HepG2 (cell line): ENCODE data around the gene CMYA5. TPM values are rescaled to one million over a fixed set of nuclear protein-coding genes. Genes with fewer than 3 reads are reported as not detected.

Experiments
- ATAC-seq: fragments of 200-7000 bp; cut with Tn5 transposase; 3 replicates; pipeline ENCODE4 v1.9.1; 2020; ENCODE audit warnings: mild to moderate bottlenecking, moderate library complexity
- BruUV-seq: library from RNA; stranded (reverse); fragments of 400-500 nt; replicated peaks from 2 replicates; lab custom pipeline; 2021; lab: Mats Ljungman, UMichigan
- CTCF ChIA-PET: fragments of 300-600 bp; formaldehyde crosslinking; extraction: SDS; loops from one replicate; lab custom pipeline; 2021; ENCODE audit warnings: low total read pairs, inconsistent platforms, low intra/inter-chr PET ratio; lab: Yijun Ruan, JAX
- POLR2A ChIA-PET: fragments of 350-600 bp; sonication (Branson Sonifier 250); formaldehyde crosslinking; loops from one replicate; lab custom pipeline; 2020; ENCODE audit warnings: antibody characterized with exemption, inconsistent platforms; lab: Yijun Ruan, JAX
- DNase-seq: peaks from one replicate; pipeline ENCODE4 v3.0.0-alpha.2; 2015; ENCODE audit warnings: low spot score
- FAIRE-seq: peaks from 3 replicates; lab custom pipeline; 2011; peaks lifted over from hg19 to GRCh38; lab: Jason Lieb, UNC
- H2AFZ ChIP-seq: one replicate; pipeline ENCODE4 v1.6.1; 2011; ENCODE audit warnings: low read length, inconsistent platforms
- H3K27ac ChIP-seq: fragments of 300-600 bp; 3 replicates; pipeline ENCODE4 v1.8.0; 2011; ENCODE audit warnings: mixed run types, mild to moderate bottlenecking, mixed read lengths, low read length, inconsistent platforms; ENCODE audit not compliant: insufficient read depth; ENCODE audit errors: extremely low read length
- H3K27me3 ChIP-seq, 2 experiments: fragments of 200-600 bp in 1 of 2; 2 replicates in 1 of 2; 3 replicates in 1 of 2; pipeline versions ENCODE4 v1.6.0 to v1.8.0; 2011; ENCODE audit warnings: low read length in 2 of 2, mild to moderate bottlenecking in 2 of 2, moderate library complexity in 2 of 2, inconsistent platforms in 1 of 2; ENCODE audit not compliant: insufficient read depth in 2 of 2, control insufficient read depth in 1 of 2
- H3K36me3 ChIP-seq, 2 experiments: fragments of 200-600 bp in 1 of 2; replicated peaks in 1 of 2; 2 replicates in 1 of 2; 3 replicates in 1 of 2; pipeline versions ENCODE4 v1.5.1 to v1.8.0; 2011; ENCODE audit warnings: low read length in 2 of 2, inconsistent platforms in 1 of 2; ENCODE audit not compliant: insufficient read depth in 2 of 2, control insufficient read depth in 1 of 2
- H3K4me1 ChIP-seq: 2 replicates; pipeline ENCODE4 v1.5.1; 2012; ENCODE audit warnings: low read length, inconsistent platforms; ENCODE audit not compliant: insufficient read depth
- H3K4me2 ChIP-seq: 2 replicates; pipeline ENCODE4 v1.6.0; 2011; ENCODE audit warnings: low read depth, low read length, inconsistent platforms
- H3K4me3 ChIP-seq, 3 experiments: fragments of 200-600 bp in 1 of 3; sonication (generic), shearing (Covaris generic) in 1 of 3; replicated peaks in 1 of 3; 2 replicates each; pipeline ENCODE4 v1.5.1; 2011 to 2016; ENCODE audit warnings: low read length in 3 of 3, inconsistent platforms in 2 of 3, low read depth in 2 of 3, mild to moderate bottlenecking in 2 of 3, control low read depth in 1 of 3, mixed read lengths in 1 of 3; ENCODE audit not compliant: insufficient read depth in 1 of 3
- H3K79me2 ChIP-seq: one replicate; pipeline ENCODE4 v1.6.1; 2011; ENCODE audit warnings: low read length, inconsistent platforms; ENCODE audit not compliant: insufficient read depth
- H3K9ac ChIP-seq: 2 replicates; pipeline ENCODE4 v1.6.0; 2011; ENCODE audit warnings: mild to moderate bottlenecking, low read depth, low read length, inconsistent platforms; ENCODE audit not compliant: insufficient read depth
- H3K9me3 ChIP-seq: 2 replicates; pipeline ENCODE4 v1.5.1; 2012; ENCODE audit warnings: mild to moderate bottlenecking, low read length
- H4K20me1 ChIP-seq: 2 replicates; pipeline ENCODE4 v1.6.0; 2011; ENCODE audit warnings: inconsistent platforms, mild to moderate bottlenecking, low read length, moderate library complexity; ENCODE audit not compliant: insufficient read depth
- ARID3A ChIP-seq: IDR thresholded peaks from 2 replicates; pipeline ENCODE4 v1.6.1; 2012; ENCODE audit warnings: low read depth, low read length, improper control_type of control experiment
- EZH2 ChIP-seq: conservative IDR thresholded peaks from 2 replicates; pipeline ENCODE4 v1.6.1; 2012; ENCODE audit warnings: mild to moderate bottlenecking, low read depth, low read length, moderate library complexity
- FOXO4 ChIP-seq: sonication (generic); formaldehyde crosslinking; conservative IDR thresholded peaks from 2 replicates; pipeline ENCODE4 v1.8.1; 2023; ENCODE audit warnings: missing genetic modification reagents
- GABPA ChIP-seq, 2 experiments: IDR thresholded peaks; 2 replicates each; pipeline ENCODE4 v1.6.1; 2011 to 2016; ENCODE audit warnings: low read depth in 2 of 2, low read length in 1 of 2, missing biosample characterization in 1 of 2, missing genetic modification characterization in 1 of 2
- RXRB ChIP-seq: IDR thresholded peaks from 2 replicates; pipeline ENCODE4 v1.6.1; 2016; ENCODE audit warnings: borderline replicate concordance, missing genetic modification reagents, missing compliant biosample characterization
- SMARCC2 ChIP-seq: fragments of 450-650 bp; IDR thresholded peaks from 2 replicates; pipeline ENCODE4 v1.6.1; 2017; ENCODE audit warnings: antibody characterized with exemption, mild to moderate bottlenecking
- TIGD3 ChIP-seq: sonication (generic); formaldehyde crosslinking; IDR thresholded peaks from 2 replicates; pipeline ENCODE4 v1.5.1; 2020; ENCODE audit warnings: mild to moderate bottlenecking, missing genetic modification reagents, borderline replicate concordance
- ZBTB21 ChIP-seq: sonication (generic); formaldehyde crosslinking; IDR thresholded peaks from 2 replicates; pipeline ENCODE4 v1.4.0; 2020; ENCODE audit warnings: missing genetic modification reagents
- ZBTB39 ChIP-seq: sonication (generic); formaldehyde crosslinking; IDR thresholded peaks from 2 replicates; pipeline ENCODE4 v1.5.0; 2020; ENCODE audit warnings: missing genetic modification reagents
- ZNF3 ChIP-seq: IDR thresholded peaks from 2 replicates; pipeline ENCODE4 v1.7.0; 2017; ENCODE audit warnings: inconsistent platforms
- WGBS: methylation state at CpG from one replicate; pipeline ENCODE4 v1.1.6; 2017; ENCODE audit warnings: low lambda C conversion rate; 5-methylcytosine and 5-hydroxymethylcytosine counted together
- in situ Hi-C: cut with HindIII; loops from 2 replicates; pipeline ENCODE4 v1.10.0; 2017; ENCODE audit warnings: low pct_unique_long_range_greater_than_20kb; ENCODE audit not compliant: extremely low pct_ligation_motif_present
- intact Hi-C: fragments of 100-400 bp; cut with micrococcal nuclease; formaldehyde crosslinking; loops from one replicate; pipeline ENCODE4 v1.10.0; 2022; ENCODE audit not compliant: unreplicated experiment
- polyA plus RNA-seq, 8 experiments: library from polyadenylated mRNA; depleted of rRNA in 3 of 8; stranded (reverse) in 7 of 8; unstranded in 1 of 8; fragments of >200 nt; fragmentation: Illumina TruSeq in 4 of 8; extraction: Trizol in 4 of 8; gene quantifications; 2 replicates each; pipeline versions ENCODE4 v1.2.1 to v1.2.3, GENCODE V29; 2011 to 2016; ENCODE audit warnings: low read depth in 4 of 8, missing spikeins in 1 of 8, mixed read lengths in 1 of 8; ENCODE audit not compliant: insufficient read depth in 1 of 8
- total RNA-seq, 5 experiments: library from RNA; depleted of rRNA; stranded (reverse); fragments of >200 nt; fragmentation: Illumina TruSeq; extraction: Trizol; gene quantifications; 2 replicates each; pipeline ENCODE4 v1.2.3, GENCODE V29; 2016; ENCODE audit warnings: low read depth in 1 of 5
- TF ChIP-seq, protein P1 (sequence below): sonication (generic); formaldehyde crosslinking; IDR thresholded peaks from 2 replicates; pipeline ENCODE4 v1.4.0; 2020; ENCODE audit warnings: mild to moderate bottlenecking, missing genetic modification reagents

CMYA5 gene
- total and polyA plus RNA-seq, 2 of the 13 experiments (the other 11 are each of a cell fraction or from before 2014, with no cell fraction given), result 0.13 to 0.51 TPM

DNA sequence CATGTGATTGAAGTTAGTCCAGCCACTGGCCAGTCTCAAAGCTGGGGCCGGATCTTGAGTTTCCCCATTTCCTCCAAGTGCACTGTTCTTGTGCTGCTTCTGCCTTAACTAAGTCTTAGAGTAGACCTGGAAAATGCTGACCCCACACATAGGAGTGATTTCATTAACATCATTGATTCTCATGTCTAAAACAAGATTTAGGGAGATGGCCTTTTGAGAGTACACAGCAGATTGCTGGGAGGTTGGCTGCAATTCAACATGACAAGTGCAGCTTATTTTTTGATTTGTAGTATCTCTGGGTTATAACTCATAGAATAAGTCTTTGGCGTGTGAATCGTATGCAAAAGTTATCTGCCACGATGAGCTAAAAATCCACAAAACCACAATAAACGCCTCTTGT is 131.0 kb downstream of the CMYA5 start (continued):
- TF ChIP-seq, protein P1, sequence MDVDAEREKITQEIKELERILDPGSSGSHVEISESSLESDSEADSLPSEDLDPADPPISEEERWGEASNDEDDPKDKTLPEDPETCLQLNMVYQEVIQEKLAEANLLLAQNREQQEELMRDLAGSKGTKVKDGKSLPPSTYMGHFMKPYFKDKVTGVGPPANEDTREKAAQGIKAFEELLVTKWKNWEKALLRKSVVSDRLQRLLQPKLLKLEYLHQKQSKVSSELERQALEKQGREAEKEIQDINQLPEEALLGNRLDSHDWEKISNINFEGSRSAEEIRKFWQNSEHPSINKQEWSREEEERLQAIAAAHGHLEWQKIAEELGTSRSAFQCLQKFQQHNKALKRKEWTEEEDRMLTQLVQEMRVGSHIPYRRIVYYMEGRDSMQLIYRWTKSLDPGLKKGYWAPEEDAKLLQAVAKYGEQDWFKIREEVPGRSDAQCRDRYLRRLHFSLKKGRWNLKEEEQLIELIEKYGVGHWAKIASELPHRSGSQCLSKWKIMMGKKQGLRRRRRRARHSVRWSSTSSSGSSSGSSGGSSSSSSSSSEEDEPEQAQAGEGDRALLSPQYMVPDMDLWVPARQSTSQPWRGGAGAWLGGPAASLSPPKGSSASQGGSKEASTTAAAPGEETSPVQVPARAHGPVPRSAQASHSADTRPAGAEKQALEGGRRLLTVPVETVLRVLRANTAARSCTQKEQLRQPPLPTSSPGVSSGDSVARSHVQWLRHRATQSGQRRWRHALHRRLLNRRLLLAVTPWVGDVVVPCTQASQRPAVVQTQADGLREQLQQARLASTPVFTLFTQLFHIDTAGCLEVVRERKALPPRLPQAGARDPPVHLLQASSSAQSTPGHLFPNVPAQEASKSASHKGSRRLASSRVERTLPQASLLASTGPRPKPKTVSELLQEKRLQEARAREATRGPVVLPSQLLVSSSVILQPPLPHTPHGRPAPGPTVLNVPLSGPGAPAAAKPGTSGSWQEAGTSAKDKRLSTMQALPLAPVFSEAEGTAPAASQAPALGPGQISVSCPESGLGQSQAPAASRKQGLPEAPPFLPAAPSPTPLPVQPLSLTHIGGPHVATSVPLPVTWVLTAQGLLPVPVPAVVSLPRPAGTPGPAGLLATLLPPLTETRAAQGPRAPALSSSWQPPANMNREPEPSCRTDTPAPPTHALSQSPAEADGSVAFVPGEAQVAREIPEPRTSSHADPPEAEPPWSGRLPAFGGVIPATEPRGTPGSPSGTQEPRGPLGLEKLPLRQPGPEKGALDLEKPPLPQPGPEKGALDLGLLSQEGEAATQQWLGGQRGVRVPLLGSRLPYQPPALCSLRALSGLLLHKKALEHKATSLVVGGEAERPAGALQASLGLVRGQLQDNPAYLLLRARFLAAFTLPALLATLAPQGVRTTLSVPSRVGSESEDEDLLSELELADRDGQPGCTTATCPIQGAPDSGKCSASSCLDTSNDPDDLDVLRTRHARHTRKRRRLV (CRISPR knock-in tag), result no peak
- no peak for TF ChIP-seq SMARCC2

GRCh38 chr5:79824444-79824843 is 134.8 kb downstream of the CMYA5 start:
- Histone ChIP-seq H3K79me2 (no peaks in the 10 kb centered on the region), H3K4me1 (no peaks in the 10 kb centered on the region), H2AFZ (no peak overlapping the region), H3K27me3 (peaks cover 1 to 10% of the 10 kb centered on the region in 2 experiments; a peak in 2 of 5 replicates), H3K4me2 (no peak overlapping the region), H3K9ac (no peak overlapping the region), H4K20me1 (no peaks in the 10 kb centered on the region), H3K36me3 (no peaks in the 10 kb centered on the region), H3K4me3 (no peak overlapping the region), H3K27ac (no peak overlapping the region), H3K9me3 (no peaks in the 10 kb centered on the region)
- ATAC-seq (no peak), DNase-seq (no peak), FAIRE-seq (no peak)
- intact Hi-C loops, result no loop called here
- ChIA-PET CTCF (no interaction called here), POLR2A (no interaction called here)
- in situ Hi-C loops, result no loop called here
- BruUV-seq, result no TSS peak
- WGBS, result 0% methylated on average over 2 of the region's 2 CpGs
- no peak for TF ChIP-seq ZNF3 (CRISPR knock-in tag)
- TF ChIP-seq ARID3A, result no peak
- TF ChIP-seq TIGD3 (CRISPR knock-in tag), result no peak
- no peak for TF ChIP-seq EZH2
- no peak for TF ChIP-seq GABPA (IDR thresholded peaks at IDR 0.05; ENCODE audit: low read depth, low read length)
- TF ChIP-seq GABPA (CRISPR knock-in tag; IDR thresholded peaks at IDR 0.05; ENCODE audit: low read depth), result no peak
- TF ChIP-seq ZBTB39 (CRISPR knock-in tag), result no peak
- no peak for TF ChIP-seq FOXO4
- no peak for TF ChIP-seq RXRB (CRISPR knock-in tag)
- no peak for TF ChIP-seq ZBTB21
